Measurements from ENCODE around the gene MT1A.

The MT1A gene

DNA sequence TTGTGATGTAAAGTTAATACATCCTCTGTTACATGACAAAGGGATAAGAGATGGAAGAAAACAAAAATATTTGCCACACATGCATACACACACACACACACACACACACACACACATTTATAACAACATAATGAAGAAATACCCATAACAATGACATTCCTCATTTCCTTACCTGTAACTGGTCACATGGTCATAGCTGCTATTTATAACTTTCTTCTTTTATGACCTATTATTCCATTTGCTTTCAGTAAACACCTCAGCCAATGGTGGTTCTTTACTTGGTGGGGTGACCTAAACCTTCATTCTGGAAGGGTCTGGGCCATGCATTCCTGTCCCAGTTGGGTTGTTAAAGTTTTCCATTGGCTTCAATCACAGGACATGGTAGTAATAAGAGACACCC, 24.8 kb upstream of the MT1A start:
- Histone ChIP-seq H3K27ac (peak overlapping the region; percentile 80), H3K36me3 (replicated peaks) (no peaks in the 10 kb centered on the region), H3K27me3 (replicated peaks) (no peaks in the 10 kb centered on the region), H3K4me3 (ENCODE audit: low read depth, low read length) (peak overlapping the region; percentile 18)
- TF ChIP-seq CTCF (IDR thresholded peaks at IDR 0.05; ENCODE audit: low read depth, low read length, missing control alignments) = no peak
- in situ Hi-C loops (cut with HindIII; ENCODE audit: low pct_ligation_motif_present, low sequenced_read_pairs) = no loop called here
- DNase-seq = no peak

DNA sequence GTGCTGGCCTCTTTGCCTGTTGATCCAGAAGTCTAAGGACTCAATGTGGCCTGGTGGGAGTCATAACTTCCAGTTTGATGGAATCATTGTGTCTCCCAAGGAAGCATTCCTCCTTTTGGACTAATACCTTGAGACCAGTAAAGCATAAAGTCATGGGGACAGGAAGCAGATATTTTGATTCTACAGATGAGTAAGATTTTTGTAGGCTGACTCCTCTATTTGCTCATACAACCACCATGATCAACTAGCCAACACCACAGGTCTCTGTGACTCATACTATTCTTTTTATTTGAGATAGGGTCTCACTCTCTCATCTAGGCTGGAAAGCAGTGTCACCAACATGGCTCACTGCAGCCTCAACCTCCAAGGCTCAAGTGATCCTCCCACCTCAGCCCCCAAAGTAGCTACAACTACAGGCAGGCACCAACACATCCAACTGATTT, 23.9 kb upstream of the MT1A start:
- no peak for TF ChIP-seq CTCF (IDR thresholded peaks at IDR 0.05; ENCODE audit: low read depth, low read length, missing control alignments)
- Histone ChIP-seq H3K4me3 (ENCODE audit: low read depth, low read length) (no peak overlapping the region), H3K27ac (peak overlapping the region; percentile 80), H3K36me3 (replicated peaks) (no peaks in the 10 kb centered on the region), H3K27me3 (replicated peaks) (no peaks in the 10 kb centered on the region)
- in situ Hi-C loops (cut with HindIII; ENCODE audit: low pct_ligation_motif_present, low sequenced_read_pairs) = no loop called here
- DNase-seq = peak; percentile 61

GRCh38 chr16:56615353-56615752, 23.1 kb upstream of the MT1A start:
- H3K4me3 ChIP-seq (ENCODE audit: low read depth, low read length) = no peak overlapping the region
- DNase-seq = no peak
- TF ChIP-seq CTCF (IDR thresholded peaks at IDR 0.05; ENCODE audit: low read depth, low read length, missing control alignments) = no peak
- H3K27ac ChIP-seq = no peak overlapping the region
- no peaks in the 10 kb centered on the region for H3K27me3 ChIP-seq (replicated peaks)
- in situ Hi-C loops (cut with HindIII; ENCODE audit: low pct_ligation_motif_present, low sequenced_read_pairs) = no loop called here
- H3K36me3 ChIP-seq (replicated peaks) = no peaks in the 10 kb centered on the region

DNA sequence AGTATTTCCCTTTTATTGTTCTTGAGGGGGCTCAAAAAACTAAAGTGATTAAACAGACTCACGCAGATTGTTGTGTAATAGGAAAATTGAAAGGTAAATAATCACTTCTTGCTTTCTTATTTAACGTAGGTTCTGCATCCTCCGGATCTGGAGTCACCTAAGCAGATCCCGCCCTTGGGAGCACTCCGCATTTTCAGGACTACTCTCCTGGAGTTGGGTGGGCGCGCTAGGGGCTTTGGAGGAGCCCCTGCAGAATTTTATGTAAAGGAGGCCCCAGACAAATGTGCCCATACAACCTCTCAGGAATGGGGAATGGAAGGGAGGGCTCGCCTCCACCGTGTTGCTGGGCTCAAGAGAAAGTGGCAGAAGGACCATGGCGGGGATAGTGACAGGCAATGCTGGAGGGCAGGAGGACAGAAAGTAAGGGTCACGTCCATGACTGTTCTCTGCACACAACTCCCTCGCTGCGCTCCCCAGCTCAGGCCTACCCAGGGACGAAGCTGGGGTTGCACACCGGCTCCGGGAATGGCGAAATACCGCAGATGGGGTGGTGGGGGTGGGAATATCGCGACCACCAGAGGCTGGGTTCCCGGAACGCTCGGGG, 21.8 kb upstream of the MT1A start:
- Histone ChIP-seq H3K27ac (no peak overlapping the region), H3K27me3 (replicated peaks) (no peaks in the 10 kb centered on the region), H3K36me3 (replicated peaks) (no peaks in the 10 kb centered on the region), H3K4me3 (ENCODE audit: low read depth, low read length) (peak overlapping the region; percentile 57)
- TF ChIP-seq CTCF (IDR thresholded peaks at IDR 0.05; ENCODE audit: low read depth, low read length, missing control alignments) = no peak
- in situ Hi-C loops (cut with HindIII; ENCODE audit: low pct_ligation_motif_present, low sequenced_read_pairs) = no loop called here
- DNase-seq = no peak

- DNase-seq = peak; percentile 52
- in situ Hi-C loops (cut with HindIII; ENCODE audit: low pct_ligation_motif_present, low sequenced_read_pairs) = no loop called here
- H3K27ac ChIP-seq = no peak overlapping the region
- TF ChIP-seq CTCF (IDR thresholded peaks at IDR 0.05; ENCODE audit: low read depth, low read length, missing control alignments) = no peak
- no peaks in the 10 kb centered on the region for H3K36me3 ChIP-seq (replicated peaks)
- H3K4me3 ChIP-seq (ENCODE audit: low read depth, low read length) = peak overlapping the region; percentile 57
- no peaks in the 10 kb centered on the region for H3K27me3 ChIP-seq (replicated peaks)
Measured at GRCh38 chr16:56617212-56618085, 21.0 kb upstream of the MT1A start.
